Stimulated activated CD4-positive, alpha-beta T cell treated with anti-CD3 and anti-CD28 coated beads, Interleukin-12 subunit alpha, Interleukin-12 subunit beta, amount 100 ng/mL, for 4 hours (primary cell): ENCODE results near the gene LRWD1.

ENCODE experiments used
- DNase-seq: peaks from one replicate; pipeline ENCODE4 v3.0.0-alpha.2; 2020

The LRWD1 gene

DNA sequence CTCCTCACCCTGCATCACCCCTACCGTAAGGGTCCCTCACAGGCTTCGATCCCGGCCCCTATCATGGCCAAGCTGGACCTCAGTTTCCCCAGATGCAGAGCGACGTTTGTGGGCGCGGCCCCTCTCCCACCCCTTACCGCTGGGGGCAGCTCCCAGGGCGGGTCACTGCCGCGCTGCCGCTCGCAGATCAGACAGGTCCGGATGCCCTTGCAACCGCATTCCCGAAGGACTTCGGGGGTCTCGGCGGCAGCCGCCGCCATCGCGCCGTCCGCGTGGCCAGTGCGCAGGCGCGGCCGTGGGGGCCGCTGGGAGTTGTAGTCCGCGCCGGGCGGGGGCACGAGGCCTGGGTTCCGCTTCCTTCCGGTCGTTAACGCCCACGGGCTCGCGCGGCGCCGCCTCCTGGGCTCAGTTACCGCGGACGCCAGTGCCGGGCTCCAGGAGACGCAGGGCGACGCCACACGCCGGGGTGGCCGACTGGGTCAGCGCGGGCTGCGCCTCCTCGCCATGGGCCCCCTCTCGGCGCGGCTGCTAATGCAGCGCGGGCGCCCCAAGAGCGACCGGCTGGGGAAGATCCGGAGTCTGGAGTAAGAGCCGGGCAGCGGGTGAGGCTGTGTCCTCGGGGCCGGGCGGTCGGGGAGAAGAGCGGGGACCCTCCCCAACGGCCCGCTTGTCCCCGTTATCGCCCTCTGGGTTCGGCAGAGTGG lies at the start of gene LRWD1, which contains the start of gene ALKBH4:
Gene LRWD1, plus strand, starts transcription at position 408 of the 704 bp plus-strand sequence. Its CDS starts 97 bp downstream, at position 505.
Gene ALKBH4, minus strand, starts transcription at position 287 of the 704 bp plus-strand sequence. Its CDS starts 27 bp downstream, at position 260.
- peak; percentile 97 for DNase-seq

DNA sequence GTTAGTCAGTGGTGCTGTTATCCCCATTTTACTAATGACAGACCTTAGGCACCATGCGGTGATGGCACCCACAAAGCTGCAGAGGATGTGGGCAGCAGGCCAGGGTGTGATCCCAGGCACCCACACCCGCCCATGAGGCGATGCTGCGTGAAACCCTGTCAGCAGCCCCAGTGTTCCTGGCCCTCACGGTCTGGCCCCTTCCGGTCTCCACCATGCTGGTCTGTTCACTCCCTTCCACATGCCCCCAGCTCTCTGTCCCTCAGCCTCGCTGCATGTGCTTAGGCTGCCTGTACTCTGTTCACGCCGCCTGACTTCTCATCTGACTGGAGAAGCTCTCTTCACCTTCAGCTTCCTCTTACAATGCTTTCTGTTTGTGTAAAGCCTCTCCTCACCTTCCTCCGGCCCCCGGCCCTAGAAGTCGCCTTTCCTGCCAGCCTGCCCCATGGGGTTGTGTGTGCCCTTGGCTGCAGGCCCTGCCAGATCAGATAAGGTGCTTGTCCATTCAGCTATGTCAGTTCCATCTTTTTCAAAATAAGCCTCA lies 49.0 kb upstream of the LRWD1 start:
- DNase-seq, result peak; percentile 46

DNA sequence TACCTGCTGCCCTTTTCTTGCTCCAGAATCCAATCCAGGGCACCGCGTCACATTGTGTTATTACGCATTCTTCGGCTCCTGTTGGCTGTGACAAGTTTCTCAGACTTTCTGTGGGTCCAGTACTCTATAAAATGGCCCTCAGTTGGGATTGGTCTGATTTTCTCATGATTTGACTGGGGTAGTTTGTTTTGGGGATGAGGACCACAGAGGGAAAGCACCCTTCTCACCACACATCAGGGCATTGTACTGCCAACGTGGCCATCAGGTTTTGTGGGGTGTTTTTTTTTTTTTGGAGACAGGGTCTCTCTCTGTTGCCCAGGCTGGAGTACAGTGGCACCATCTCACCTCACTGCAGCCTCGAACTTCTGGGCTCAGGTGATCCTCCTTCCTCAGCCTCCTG lies 48.4 kb upstream of the LRWD1 start:
- DNase-seq, result no peak

DNA sequence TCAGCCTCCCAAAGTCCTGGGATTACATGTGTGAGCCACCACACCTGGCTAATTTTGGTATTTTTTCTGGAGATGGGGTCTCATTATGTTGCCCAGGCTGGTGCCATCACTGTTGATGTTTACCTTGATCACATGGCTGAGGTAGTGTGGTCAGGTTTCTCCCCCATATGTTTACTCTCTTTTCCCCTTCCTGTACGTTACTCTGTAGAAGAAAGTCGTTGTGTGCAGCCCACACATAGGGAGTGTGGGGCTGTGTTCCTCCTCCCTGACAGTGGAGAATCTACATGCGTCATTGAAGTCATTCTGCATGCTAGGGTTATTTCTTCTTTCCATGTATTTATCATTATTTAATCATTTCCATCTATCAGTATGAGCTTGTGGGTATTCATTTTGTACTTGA lies 47.7 kb upstream of the LRWD1 start:
- DNase-seq, result no peak

DNA sequence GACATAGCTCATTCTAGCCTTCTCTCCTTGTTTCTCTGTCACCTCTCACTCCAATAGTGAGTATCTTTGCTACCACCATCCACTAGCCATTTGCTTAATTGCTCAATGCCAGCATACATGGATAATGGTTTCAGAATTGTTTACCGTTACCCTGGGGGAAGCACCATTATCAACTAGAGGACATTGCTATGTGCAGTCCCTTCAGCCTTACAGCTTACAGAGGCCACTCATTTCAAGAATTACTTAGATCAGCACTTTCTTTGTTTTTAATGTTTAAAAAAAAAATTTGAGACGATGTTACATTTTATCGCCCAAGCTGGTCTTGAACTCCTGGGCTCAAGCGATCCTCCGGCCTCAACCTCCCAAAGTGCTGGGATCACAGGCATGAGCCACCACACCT lies 46.2 kb upstream of the LRWD1 start:
- no peak for DNase-seq

DNA sequence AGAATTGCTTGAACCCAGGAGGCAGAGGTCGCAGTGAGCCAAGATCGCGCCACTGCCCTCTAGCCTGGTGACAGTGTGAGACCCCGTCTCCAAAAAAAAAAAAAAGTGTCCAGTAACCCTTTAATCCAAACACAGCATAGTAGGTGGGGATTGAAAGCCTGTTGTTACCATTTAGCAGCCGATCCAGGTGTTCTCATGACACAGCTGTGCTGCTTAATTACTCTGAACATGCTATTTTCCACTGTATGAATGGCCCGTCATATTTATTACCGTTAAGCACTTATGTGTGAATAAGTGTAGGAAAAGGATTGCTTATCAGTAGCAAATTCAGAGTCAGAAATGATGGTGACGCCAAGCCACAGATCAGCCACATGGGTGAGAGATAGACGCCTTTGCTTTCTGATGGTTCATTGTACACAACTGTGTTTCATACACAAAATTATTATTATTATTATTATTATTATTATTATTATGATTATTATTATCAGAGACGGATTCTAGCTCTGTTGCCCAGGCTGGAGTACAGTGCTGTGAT lies 43.0 kb upstream of the LRWD1 start:
- DNase-seq, result no peak

DNA sequence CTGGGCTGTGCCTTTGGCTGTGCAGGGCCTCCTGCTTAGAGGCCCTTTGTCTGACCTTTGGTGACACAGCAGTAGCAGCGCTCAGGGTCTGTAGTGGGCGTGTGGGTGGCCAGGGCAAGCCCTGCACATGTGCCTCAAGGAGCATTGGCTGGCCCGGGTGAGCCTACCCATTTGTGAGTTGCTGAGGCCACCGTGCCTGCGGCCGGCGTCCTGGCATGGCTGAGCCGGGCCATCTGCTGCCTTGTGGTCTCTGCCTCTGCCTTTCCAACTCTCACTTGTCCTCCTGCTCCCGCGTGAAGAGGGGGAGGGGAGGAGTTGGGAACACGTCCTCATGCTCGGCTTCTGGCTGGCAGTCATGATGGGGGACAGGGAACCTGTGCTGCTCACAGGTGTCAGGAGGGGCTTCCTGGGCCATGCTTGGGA lies 40.6 kb upstream of the LRWD1 start:
- no peak for DNase-seq

DNA sequence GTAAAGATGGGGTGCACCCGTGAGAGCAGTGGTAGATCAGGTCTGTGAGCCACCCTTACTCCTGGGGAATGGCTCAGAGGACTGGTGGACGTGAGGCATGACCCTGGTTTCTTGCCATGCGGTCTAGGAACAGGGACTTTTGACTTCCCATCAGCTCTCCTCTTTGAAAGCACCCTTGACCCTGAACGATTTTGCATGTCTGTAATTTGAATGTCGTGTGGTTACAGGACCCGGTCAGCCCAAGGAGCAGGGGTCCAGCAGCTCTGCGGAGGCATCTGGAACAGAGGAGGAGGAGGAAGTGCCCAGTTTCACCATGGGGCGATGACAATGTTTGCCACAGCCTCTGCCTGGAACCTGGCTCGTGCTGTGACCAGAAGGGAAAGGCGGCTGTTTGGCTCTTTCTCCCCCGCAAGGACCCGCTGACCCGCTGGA lies 40.0 kb upstream of the LRWD1 start:
- no peak for DNase-seq

DNA sequence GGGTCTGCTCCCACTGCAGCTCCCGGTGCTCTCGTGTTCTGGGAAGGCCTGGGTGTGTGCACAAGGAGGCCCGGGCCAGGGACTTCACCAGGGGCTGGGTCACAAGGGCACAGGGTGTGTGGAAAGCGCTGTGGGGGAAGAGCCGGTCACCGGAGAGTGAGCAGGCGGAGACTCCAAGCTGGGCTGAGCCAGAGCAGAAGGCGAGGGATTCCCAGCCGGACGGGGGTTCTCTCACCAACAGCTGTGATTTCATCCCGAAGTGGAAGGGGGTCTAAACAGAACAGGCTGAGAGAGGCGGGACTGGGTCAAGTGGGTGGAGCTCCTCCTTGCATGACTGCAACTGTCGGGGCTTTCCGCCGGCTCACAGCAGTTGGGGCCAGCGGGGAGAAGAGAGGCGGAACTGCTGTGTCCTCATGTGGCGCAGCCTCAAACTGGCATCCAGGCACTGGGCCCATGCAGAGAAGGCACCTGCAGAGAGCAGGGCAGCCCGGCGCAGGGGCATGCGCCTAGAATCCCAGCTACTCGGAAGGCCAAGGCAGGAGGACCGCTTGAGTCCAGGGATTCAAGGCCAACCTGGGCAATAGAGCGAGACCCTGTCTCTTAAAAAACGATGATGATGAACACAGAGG lies 39.0 kb upstream of the LRWD1 start:
- peak; percentile 75 for DNase-seq

DNA sequence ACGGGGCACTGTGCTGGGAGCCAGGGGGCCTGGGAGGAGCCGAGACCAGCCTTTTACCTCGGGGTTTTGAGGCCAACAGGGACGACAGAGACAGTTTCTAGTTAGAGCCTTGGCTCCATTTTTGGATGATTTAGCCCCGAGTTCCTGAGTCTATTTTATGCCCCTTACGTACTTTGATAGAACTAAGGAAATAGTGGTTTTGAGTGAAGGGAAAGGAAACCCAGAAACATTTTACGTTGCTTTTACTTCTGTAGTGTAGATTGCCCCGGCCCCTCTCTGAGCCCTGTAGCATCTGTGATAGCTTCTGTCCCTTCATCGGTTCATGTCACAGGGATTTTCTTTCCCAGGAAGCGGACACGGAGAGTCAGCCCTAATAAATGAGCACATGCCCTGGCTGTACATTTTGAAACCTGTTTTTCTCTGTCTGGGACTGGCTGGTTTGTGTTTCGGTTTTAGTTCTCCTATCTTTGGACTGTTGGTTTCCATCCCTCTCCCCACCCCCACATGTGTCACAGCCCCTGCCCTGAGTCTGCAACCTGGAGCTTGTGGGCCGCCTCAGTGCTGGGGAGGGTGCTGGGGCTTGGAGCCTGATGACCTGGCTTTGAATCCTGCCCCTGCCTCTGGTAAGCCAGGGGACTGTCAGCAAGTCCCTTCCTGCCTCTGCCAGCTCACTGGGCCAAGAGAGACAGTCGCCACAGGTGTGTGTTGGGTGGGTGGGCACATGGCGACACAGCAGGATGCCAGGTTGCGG lies 38.3 kb upstream of the LRWD1 start:
- peak; percentile 59 for DNase-seq

DNA sequence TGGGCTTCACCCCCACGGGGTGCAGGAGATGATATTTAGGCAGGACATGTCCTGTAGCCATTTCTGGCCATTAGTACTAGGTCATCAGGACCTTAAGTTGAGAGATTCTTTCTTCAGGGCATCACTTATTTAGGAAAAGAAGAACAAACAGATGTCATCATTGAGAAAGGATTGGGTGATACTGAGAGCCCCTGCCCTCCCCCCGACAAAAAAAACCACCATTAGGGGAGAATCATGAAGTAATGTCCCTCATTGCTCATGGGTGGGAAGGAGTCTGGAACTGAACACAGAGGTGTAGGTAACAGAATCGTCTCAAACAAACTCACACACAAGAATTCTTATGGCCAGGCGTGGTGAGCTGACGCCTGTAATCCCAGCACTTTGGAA lies 37.8 kb upstream of the LRWD1 start:
- DNase-seq, result no peak

DNA sequence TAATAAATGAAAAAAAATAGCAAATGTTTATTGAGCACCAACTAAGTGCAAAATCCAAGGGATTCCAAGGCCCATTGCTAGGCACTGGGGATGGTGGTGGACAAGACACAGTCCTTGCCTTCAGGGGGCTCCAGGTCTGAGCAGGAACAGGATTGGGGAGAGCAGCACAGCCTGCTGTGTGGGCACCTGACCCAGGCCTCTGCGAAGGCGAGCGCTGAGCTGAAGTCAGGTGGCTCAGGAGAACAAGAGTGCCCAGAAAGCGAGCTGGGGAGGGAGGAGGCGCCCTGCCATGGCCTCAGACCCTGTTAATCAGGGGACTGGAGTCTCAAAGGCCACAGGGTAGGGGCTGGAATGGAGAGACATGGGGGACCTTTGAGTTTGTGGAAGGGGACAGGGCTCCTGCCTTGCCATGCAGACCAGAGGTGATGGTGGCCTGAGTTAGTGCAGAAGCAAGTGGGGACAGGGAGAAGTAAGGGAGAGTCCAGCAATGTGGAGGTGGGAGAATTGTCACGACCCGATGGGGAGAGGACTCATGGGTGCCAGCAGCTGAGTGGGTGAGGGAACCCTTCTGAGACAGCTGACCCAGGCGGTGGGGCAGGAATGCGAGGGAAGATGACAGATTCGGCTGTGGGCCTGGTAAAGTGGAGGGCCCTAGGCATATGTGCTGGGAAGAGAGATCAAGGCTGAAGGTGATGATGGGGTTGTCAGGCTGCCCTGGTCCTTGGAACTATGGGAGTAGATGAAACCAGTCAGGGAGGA lies 35.5 kb upstream of the LRWD1 start:
- no peak for DNase-seq

DNA sequence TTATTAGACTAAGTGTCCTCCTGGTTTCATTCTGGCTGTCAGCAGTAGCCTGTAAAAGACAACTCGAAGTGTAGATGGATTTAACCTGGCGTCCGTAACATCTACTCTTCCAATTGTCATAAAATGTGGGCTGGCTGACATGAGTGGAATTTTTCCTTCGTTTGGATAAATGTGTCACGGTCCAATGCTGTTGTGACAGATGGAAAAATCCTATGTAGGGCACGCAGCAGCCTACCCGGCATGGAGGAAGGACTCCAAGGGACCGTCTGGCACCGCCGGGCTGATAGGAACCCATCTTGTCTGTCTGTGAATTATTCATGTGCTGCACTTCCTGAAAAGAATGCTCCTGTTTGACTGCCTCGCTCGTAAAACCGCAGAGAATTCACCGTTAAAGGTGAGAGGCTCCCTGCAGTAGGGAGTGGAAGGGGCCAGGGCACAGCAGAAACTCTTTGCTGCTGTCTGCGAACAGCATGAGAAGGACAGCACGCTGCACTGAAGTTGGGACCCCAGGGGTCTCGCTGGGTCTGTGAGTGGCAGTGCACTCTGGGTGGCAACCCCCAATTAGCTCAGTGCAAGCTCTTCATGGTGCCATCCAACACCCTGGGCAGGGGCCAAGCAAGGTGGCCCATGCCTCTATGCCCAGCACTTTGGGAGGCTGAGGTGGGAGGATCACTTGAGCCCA lies 33.0 kb upstream of the LRWD1 start:
- DNase-seq, result peak; percentile 46

DNA sequence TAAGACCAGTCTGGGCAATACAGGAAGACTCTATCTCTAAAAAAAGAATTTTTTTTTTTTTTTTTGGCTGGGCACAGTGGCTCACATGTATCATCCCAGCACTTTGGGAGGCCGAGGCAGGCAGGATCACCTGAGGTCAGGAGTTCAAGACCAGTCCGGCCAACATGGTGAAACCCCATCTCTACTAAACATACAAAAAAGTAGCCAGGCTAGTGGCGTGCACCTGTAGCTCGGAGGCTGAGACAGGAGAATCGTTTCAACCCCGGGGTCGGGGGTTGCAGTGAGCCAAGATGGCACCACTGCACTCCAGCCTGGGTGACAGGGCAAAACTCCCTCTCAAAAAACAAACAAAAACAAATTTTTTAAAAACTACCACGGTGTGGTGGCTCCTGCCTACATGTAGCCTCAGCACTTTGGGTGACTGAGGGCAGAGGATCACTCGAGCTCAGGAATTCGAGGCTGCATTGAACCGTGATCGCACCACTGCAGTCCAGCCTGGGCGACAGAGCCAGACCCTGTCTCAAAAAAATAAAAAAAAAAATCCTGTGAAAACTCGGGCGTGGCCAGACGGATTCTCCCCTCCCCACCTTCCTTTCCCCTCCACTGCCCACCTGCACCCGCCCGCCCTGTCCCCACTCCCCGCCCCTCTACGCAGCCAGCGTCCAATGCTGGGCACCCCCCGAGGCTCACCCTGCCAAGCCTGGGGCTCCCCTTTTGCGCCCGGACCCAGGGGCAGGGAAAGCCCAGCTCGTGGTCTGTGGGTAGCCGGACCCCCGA lies 32.2 kb upstream of the LRWD1 start:
- DNase-seq, result no peak

DNA sequence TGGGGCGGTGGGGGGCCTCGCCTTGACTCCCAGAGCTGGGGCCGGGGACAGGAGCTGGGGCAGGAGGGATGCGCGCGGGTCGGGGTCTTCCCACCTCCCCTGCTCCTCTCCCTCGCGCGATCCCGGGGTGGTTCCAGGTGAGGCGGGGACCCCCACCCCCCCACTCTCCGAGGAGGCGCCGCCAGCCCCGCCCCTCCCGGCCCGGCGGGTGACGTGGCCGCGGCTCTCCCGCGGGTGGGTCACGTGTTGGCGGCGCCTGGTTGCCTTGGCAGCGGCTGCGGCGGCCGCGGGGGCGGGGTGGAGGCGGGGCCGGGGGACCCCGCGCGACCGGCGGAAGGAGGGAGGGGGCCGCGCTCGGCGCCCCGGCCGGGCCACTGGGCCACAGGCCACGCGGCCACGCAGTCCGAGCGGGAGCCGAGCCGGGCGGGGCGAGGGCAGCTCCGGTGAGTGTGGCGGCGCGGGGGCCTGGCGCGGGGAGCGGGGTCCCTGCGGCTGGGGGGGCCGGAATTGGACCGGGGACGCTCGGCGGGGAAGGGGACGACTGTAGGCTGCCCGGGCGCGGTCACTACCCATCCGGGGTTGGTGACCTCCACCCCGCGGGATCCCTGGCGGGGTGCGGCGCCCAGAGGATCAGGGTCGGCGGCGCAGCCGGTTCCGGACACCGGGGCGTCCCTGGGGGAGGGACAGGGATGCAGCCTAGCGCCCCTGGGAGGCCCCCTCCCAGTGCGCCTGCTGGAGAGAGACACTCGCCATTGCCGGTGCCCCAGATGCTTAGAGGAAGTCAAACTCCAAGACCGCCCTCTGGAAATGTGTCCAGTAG lies 31.4 kb upstream of the LRWD1 start, which contains the start of gene ORAI2:
Gene ORAI2, plus strand, starts transcription at position 357 of the 820 bp plus-strand sequence. CDS start 5,382 bp downstream, outside the sequence.
- DNase-seq, result peak; percentile 85

DNA sequence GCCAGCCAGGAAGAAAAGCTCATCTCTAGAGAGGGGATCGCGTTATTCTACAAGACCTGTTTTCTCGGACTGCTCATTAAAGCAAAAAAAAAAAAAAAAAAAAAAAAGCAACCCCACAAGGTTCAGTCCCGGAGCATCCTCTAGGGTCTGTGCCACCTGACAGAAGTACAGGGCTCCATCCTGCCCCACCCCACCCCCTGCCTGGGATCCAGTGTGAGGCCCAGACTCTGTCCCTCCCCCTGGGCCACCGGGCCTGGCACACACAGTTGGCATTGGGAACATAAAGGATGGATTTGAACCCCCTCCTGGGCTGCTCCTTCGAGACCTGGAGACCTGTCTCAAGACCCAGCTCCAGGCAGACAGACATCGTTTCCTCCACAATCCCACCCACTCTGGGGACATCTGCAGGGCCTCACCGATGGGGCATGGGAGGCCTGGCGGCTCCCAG lies 30.7 kb upstream of the LRWD1 start:
- DNase-seq, result no peak

DNA sequence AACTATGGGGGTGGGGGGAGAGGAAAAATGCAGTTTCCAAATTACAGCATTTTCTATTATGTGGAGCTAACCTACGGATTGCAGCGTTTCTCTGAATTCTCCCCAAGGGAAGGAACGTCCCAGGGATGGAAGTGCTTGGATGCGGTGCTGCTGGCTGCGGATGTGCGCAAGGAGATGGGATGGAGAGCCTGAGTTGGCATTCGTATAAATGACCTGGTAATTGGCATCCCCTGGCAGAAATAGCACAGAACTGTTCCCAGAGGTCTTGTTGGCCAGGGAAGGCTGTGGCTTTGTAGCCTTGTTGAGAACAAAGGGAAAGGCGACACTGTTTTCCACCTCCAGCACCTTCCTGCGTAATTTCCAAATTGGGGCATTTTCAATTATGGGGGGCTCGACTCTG lies 28.7 kb upstream of the LRWD1 start:
- DNase-seq, result no peak

DNA sequence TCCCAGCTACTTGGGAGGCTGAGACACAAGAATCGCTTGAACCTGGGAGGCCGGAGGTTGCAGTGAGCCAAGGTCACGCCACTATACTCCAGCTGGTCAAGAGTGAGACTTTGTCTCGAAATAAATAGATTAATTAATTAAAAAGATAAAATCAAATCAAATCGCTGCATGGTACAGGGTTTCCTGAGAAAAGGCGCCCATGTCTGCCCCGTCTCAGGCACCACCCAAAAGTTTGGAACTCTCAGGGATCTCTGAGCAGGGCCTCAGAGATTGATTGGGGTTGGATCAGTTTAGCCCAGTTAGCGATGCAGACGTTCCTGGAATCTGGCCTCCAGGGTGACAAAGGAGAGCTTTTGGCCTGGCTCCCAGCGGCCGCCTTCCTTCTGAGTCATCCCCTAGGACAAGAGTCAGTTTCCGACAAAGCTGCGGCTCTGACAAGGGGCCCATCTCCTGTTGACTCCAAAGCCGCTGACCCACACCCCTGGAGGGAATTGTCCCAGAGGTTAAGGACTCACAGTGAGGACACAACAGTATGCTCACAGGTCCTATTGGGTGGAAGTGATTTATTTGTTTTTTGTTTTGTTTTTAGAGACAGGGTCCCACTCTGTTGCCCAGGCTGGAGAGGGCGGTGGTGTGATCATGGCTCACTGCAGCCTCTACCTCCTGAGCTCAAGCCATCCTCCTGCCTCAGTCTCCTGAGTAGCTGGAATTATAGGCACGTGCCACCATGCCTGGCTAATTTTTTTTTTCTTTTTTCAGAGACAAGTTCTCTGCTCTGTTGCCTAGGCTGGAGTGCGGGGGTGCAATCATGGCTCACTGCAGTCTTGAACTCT lies 24.6 kb upstream of the LRWD1 start:
- no peak for DNase-seq
